GM13977 (cell line): ENCODE measurements around the gene PIEZO1.

Source experiments
- DNase-seq: peaks from one replicate; pipeline ENCODE4 v3.0.0; 2012; ENCODE audit warnings: low spot score
- in situ Hi-C: fragments of 300-500 bp; cut with MboI; formaldehyde crosslinking; loops from one replicate; pipeline ENCODE4 v1.12.0; 2022; ENCODE audit warnings: low sequenced_read_pairs, low pct_unique_long_range_greater_than_20kb, mixed read lengths, inconsistent platforms; ENCODE audit not compliant: unreplicated experiment
- TF ChIP-seq, protein P1 (sequence below): IDR thresholded peaks from 2 replicates; pipeline ENCODE4 v1.5.1; 2012; ENCODE audit warnings: mild to moderate bottlenecking, control low read depth; ENCODE audit not compliant: insufficient read depth; ENCODE audit errors: extremely low read depth, missing control alignments

Gene PIEZO1, protein sequence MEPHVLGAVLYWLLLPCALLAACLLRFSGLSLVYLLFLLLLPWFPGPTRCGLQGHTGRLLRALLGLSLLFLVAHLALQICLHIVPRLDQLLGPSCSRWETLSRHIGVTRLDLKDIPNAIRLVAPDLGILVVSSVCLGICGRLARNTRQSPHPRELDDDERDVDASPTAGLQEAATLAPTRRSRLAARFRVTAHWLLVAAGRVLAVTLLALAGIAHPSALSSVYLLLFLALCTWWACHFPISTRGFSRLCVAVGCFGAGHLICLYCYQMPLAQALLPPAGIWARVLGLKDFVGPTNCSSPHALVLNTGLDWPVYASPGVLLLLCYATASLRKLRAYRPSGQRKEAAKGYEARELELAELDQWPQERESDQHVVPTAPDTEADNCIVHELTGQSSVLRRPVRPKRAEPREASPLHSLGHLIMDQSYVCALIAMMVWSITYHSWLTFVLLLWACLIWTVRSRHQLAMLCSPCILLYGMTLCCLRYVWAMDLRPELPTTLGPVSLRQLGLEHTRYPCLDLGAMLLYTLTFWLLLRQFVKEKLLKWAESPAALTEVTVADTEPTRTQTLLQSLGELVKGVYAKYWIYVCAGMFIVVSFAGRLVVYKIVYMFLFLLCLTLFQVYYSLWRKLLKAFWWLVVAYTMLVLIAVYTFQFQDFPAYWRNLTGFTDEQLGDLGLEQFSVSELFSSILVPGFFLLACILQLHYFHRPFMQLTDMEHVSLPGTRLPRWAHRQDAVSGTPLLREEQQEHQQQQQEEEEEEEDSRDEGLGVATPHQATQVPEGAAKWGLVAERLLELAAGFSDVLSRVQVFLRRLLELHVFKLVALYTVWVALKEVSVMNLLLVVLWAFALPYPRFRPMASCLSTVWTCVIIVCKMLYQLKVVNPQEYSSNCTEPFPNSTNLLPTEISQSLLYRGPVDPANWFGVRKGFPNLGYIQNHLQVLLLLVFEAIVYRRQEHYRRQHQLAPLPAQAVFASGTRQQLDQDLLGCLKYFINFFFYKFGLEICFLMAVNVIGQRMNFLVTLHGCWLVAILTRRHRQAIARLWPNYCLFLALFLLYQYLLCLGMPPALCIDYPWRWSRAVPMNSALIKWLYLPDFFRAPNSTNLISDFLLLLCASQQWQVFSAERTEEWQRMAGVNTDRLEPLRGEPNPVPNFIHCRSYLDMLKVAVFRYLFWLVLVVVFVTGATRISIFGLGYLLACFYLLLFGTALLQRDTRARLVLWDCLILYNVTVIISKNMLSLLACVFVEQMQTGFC (N-terminal part only)

DNA sequence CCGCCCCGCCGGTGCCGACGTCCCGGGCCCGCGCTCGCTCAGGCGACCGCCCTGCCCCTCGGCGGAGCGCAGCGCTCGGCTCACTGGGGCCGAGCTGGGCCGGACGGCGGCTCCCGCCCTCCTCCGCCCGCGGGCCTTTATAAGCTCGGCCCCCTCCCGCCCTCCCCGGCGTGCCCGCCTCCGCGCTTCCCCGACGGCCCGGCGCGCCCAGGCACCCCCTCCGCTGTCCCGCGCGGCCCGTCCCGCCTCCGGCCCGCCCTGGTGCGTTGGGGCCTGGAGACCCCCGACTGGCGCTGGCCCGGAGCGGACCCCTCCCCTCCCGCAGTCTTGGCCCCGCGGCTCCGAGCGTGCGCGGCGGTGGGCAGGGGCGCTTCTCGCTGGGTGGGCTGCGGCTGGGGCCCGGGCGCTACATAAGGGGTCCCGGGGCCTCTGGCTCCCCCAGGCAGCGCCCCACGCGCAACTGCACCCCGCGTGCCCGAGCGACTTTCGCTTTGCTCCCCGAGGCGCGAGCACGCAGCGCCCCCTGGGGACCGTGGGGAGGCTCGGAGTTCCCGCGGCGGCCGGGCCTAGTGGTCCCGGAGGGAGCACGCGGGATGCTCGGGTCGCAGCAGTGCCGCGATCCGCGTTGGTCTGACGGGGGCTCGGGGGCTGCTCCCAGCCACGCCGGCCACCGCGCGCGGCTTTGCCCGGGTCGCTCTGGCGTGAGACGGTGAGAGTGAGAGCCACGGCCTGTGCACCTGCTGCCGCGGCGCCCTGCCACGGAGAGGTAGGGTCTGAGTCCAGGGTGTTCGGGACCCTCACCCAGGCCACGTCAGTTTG lies at the start of gene PIEZO1:
Gene PIEZO1, minus strand, starts transcription at position 115 of the 819 bp plus-strand sequence. CDS start 256 bp downstream, outside the sequence.
- peak; percentile 91 for DNase-seq
- TF ChIP-seq, protein P1, sequence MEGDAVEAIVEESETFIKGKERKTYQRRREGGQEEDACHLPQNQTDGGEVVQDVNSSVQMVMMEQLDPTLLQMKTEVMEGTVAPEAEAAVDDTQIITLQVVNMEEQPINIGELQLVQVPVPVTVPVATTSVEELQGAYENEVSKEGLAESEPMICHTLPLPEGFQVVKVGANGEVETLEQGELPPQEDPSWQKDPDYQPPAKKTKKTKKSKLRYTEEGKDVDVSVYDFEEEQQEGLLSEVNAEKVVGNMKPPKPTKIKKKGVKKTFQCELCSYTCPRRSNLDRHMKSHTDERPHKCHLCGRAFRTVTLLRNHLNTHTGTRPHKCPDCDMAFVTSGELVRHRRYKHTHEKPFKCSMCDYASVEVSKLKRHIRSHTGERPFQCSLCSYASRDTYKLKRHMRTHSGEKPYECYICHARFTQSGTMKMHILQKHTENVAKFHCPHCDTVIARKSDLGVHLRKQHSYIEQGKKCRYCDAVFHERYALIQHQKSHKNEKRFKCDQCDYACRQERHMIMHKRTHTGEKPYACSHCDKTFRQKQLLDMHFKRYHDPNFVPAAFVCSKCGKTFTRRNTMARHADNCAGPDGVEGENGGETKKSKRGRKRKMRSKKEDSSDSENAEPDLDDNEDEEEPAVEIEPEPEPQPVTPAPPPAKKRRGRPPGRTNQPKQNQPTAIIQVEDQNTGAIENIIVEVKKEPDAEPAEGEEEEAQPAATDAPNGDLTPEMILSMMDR = peak; percentile 97
- in situ Hi-C loops = loop anchor here (10.0 kb wide), 1 partner anchor 51 kb away; no protein-coding TSS in a partner anchor

DNA sequence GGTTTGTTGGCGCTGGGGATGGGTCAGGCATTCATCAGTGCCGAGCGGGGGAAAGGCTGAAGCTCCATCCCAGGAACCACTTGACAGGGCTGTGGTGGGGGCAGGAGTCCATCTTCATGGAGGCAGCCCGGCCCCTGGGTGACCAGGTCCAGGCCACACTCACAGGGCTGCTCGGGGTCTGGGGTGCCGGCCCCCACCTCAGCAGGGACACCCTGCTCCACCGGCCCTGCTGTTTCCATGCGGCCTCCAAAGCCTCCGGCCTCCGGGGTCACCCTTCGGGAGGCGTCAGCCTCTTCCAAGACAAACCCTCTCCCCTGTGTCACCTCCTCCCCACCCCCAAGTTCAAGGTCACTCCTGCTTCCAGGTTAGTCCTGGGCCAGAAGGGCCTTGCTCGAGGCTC lies 49.6 kb upstream of the PIEZO1 start:
- in situ Hi-C loops = no loop called here
- TF ChIP-seq, protein P1 = no peak
- DNase-seq = no peak

DNA sequence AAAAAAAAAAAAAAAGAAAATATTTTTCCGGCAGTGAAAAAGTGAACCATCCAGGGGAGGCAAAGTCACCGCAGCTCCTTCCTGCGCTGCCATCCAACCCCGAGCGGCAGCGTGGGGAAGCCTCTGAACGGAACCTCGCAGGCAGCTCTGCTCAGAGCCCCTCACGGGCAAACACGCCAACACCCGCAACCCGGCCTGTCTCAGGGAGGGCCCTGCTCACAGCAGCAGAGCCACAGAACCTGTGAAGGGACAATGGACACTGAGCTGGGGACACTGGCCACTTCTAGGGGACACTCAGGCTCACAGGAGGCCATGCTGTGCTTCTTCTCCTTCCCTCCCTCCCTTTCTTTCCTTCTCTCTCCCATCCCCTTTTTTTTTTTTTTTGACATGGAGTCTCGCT lies 48.1 kb upstream of the PIEZO1 start:
- in situ Hi-C loops = no loop called here
- TF ChIP-seq, protein P1 = no peak
- no peak for DNase-seq

DNA sequence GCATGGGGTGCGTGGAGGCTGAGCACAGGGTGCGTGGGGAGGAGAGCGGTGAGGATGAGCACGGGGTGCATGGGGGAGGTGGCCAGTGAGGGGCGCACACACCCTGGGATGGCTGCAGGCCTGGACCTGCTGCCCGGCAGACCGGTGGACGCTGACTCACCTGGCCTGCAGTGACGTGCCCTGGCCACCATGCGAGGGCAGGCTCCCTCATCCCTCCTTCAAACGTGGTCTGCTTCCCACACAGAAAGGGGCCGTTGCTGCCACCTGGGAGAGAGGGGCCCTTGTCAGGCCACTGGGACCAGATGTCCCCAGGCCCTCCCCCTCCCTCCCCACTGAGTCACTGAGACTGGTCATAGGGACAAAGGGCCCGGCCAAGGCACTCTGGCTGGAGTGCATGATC lies 46.8 kb upstream of the PIEZO1 start:
- in situ Hi-C loops = no loop called here
- no peak for DNase-seq
- TF ChIP-seq, protein P1 = no peak

DNA sequence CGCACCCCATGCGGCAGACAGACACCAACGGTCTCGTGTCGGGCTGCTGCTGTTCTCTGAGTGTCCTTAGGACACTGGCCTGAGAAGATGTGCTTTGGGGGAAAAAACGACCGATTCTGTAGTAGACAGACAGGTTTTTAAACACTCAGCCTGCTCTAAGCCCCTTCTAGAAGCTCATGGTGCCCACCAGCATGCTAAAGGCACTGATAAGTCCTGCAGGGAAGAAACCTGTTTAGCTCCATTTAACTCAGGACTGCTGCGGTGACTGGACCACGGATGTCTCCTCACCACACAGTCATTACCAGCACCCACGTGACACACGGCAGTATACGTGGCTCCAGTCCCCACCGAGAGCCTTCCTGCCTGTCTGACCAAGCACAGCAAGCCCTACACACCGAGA lies 45.8 kb upstream of the PIEZO1 start:
- DNase-seq = no peak
- TF ChIP-seq, protein P1 = no peak
- in situ Hi-C loops = no loop called here
